Cardiac fibroblast (primary cell): Measurements from ENCODE around the gene DNM1.

Experiments used
- DNase-seq, 2 donors: peaks; one replicate each; pipeline versions ENCODE4 v3.0.0 to v3.0.0-alpha.2; 2010; ENCODE audit warnings: low read depth in 2 of 2
- H3K4me3 ChIP-seq, 2 donors: replicated peaks in 1 of 2; 1 replicate in 1 of 2; 2 replicates in 1 of 2; pipeline ENCODE4 v1.5.1; 2011; ENCODE audit warnings: low read depth in 2 of 2, low read length in 2 of 2, mild to moderate bottlenecking in 2 of 2, moderate library complexity in 1 of 2
- CTCF ChIP-seq: IDR thresholded peaks from one replicate; pipeline ENCODE4 v1.5.1; 2011; ENCODE audit warnings: low read depth, mild to moderate bottlenecking, low read length, inconsistent platforms

The DNM1 gene

GRCh38 chr9:128204858-128205257 lies 1.7 kb downstream of the DNM1 start:
- H3K4me3 ChIP-seq, result no peak overlapping the region
- DNase-seq, result no peak
- TF ChIP-seq CTCF, result no peak

- no peak overlapping the region for H3K4me3 ChIP-seq
- no peak for DNase-seq
- TF ChIP-seq CTCF, result no peak
Observed at GRCh38 chr9:128205296-128205944, 2.2 kb downstream of the DNM1 start.

DNA sequence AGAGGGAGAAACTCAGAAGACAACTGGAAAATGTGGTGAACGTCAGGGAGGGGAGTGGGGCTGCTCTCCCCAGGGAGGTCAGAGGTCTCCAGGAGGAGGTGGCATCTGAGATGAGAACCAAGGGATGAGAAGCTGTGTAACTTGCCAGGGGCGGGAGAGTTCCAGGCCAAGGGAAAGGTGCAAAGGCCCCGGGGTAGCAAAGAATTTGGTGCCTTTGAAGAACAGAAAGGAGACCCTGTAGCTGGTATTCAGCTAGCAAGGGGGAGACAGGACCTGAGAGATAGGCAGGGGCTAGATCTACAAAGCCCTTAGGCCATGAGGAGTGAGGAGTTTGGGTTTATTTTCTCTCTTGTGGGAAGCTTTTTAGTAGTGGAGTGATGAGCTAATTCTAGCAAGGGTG lies 3.3 kb downstream of the DNM1 start:
- no peak for TF ChIP-seq CTCF
- H3K4me3 ChIP-seq, result no peak overlapping the region
- DNase-seq, result no peak

- no peak for DNase-seq
- TF ChIP-seq CTCF, result no peak
- H3K4me3 ChIP-seq, result no peak overlapping the region
Observed at GRCh38 chr9:128206916-128207910, 4.0 kb downstream of the DNM1 start.

DNA sequence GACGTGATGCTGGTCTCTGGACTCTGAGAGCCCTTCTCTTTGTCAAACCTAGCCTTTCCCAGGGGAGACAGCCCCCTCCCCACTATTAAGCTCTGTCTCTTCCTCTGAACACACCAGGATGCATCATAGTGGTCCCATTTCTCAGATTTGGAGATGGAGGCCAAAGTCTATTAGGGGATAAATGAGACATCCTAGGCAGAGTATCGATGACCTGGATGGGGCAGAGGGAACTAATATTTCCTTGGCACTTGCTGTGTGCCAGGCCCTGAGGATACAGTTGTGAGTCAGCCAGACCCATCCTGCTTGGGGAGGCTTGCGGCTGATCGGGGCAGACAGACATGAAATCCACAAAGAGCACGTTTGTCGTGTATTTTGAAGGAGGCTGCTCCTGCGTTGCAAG lies 5.2 kb downstream of the DNM1 start:
- DNase-seq, result no peak
- no peak overlapping the region for H3K4me3 ChIP-seq
- no peak for TF ChIP-seq CTCF

DNA sequence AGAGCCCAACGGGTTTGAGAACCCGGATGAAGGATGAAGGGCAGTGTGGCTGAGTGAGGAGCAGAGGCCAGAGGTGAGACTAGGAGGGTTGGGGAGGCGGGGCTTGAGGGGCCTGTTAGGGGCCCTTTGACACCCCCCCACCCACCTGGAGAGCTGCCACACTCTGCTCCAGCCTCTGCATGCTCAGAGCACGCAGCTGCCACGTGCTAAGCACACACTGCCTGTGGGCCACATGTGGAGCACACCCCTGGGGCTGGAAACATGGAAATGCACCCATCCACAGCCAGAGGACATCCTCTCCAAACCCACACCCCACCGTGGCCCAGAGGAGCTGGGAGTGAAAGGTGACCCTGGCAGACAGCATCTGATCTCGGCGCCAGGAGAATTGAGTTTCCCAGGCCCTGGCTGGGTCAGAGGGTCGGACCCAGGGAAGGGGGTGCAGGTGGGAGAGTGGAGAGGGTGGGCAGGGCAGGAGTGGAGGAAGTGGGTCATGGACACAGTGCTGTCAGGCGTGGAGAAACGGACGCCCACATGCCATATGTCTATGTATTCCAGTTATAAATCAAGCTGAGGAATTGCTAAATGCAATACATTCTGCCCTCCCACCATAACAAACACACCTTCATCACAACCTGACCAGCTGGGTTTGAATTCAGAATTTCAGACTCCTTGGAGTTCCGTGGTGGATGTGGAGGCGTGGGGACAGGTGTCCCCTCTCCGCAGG lies 5.9 kb downstream of the DNM1 start:
- TF ChIP-seq CTCF, result no peak
- no peak for DNase-seq
- H3K4me3 ChIP-seq, result no peak overlapping the region
